Measurements from ENCODE around the gene APOE.
"Not testable (repeated sequence)": the region's sequence is repeated elsewhere in the genome, so short reads cannot be mapped to it uniquely, and the experiment has no call there.

Gene APOE

DNA sequence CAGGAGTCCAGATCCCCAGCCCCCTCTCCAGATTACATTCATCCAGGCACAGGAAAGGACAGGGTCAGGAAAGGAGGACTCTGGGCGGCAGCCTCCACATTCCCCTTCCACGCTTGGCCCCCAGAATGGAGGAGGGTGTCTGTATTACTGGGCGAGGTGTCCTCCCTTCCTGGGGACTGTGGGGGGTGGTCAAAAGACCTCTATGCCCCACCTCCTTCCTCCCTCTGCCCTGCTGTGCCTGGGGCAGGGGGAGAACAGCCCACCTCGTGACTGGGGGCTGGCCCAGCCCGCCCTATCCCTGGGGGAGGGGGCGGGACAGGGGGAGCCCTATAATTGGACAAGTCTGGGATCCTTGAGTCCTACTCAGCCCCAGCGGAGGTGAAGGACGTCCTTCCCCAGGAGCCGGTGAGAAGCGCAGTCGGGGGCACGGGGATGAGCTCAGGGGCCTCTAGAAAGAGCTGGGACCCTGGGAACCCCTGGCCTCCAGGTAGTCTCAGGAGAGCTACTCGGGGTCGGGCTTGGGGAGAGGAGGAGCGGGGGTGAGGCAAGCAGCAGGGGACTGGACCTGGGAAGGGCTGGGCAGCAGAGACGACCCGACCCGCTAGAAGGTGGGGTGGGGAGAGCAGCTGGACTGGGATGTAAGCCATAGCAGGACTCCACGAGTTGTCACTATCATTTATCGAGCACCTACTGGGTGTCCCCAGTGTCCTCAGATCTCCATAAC, at the start of gene APOE:
Gene APOE, plus strand, starts transcription at position 360 of the 724 bp plus-strand sequence. CDS start 829 bp downstream, outside the sequence.
- no peak for DNase-seq

- DNase-seq = no peak
Measured at GRCh38 chr19:44856421-44857083, 49.0 kb upstream of the APOE start.

- DNase-seq = no peak
Measured at GRCh38 chr19:44857837-44858236, 47.8 kb upstream of the APOE start.

GRCh38 chr19:44861576-44861975, 44.0 kb upstream of the APOE start:
- DNase-seq = not testable (repeated sequence)

GRCh38 chr19:44863990-44864389, 41.6 kb upstream of the APOE start:
- no peak for DNase-seq

DNA sequence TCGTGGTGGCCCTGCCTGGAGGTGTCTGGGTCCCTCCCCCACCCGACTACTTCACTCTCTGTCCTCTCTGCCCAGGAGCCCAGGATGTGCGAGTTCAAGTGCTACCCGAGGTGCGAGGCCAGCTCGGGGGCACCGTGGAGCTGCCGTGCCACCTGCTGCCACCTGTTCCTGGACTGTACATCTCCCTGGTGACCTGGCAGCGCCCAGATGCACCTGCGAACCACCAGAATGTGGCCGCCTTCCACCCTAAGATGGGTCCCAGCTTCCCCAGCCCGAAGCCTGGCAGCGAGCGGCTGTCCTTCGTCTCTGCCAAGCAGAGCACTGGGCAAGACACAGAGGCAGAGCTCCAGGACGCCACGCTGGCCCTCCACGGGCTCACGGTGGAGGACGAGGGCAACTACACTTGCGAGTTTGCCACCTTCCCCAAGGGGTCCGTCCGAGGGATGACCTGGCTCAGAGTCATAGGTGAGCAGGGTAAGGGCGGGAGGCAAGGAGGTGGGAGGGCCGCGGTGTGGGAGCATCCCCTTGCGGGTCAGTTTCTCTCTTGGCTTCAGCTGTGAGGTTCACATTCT, 40.3 kb upstream of the APOE start:
- DNase-seq = no peak

- DNase-seq = no peak
Measured at GRCh38 chr19:44866664-44867063, 38.9 kb upstream of the APOE start.

GRCh38 chr19:44867578-44867977, 38.0 kb upstream of the APOE start:
- no peak for DNase-seq

- no peak for DNase-seq
Measured at GRCh38 chr19:44869733-44870470, 35.7 kb upstream of the APOE start.

DNA sequence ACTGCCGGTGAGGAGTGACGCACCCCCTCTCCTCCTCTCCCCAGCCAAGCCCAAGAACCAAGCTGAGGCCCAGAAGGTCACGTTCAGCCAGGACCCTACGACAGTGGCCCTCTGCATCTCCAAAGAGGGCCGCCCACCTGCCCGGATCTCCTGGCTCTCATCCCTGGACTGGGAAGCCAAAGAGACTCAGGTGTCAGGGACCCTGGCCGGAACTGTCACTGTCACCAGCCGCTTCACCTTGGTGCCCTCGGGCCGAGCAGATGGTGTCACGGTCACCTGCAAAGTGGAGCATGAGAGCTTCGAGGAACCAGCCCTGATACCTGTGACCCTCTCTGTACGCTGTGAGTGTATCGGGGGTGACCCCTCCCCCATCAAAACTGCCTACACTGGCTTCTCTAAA, 33.8 kb upstream of the APOE start:
- no peak for DNase-seq

DNA sequence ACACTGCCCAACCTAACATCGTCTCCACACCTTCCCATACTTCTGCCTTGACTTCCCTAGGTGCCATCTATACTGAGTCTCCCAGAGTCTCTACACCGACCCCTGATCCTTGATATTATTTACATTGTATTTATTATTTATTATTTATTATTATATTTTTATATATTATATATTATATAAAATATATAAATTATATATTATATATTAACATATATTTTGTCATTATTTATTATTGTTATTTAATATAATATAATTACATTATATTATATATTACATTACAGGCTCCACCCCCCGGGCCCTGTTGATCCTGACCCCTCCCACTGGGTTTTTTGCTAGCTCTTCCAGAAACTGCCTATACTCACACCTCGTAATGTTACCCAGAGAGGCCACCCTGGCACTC, 32.9 kb upstream of the APOE start:
- DNase-seq = no peak

DNA sequence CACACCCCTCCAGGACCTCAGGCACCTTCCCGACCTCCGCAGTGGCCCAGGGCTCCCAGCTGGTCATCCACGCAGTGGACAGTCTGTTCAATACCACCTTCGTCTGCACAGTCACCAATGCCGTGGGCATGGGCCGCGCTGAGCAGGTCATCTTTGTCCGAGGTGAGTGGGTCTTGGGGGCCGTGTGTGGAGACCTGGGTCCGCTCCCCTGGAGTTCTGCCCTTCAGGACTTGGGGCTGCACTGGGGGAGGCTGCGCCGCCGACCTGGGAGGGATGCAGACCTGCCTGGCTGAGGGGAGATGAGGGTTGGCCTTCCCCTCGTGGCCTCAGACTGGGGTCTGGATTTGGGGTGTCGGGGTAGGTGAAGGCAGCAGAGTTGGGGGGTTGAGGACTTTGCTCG, 31.3 kb upstream of the APOE start:
- DNase-seq = no peak

DNA sequence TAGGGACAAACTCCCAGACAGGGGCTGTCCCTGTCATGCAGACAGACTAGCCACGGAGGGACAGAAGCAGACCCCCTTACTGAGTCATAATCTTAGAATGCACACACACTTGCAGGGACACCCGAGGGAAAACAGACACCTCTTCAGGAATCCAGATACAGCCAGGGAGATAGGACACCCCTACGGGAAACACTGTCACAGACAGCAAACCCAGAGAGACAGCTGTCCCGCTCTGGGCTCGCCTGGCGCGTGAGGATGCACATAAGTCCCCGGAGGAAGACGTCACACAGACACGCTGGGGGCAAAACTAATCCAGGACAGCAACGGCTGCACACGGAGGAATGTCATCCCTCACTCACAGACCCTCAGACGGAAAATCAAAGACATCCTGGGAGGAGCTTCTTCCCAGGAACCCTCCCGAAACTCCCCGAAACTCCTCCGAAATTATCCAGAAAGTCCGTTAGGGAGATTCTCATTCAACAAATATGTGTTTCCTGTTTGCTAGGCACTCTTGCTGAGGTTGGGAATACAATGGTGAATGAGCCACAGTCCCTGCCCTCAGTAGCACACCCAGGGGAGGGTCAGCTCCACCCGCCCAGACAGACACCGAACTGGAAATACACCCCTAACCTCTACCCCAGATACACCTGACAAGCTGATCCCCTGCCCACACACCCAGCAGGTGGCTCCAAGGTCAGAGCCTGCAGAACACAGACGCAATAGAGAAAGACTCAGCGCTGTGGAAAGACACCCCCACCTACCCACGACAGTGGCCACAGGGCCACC, 29.7 kb upstream of the APOE start:
- DNase-seq = no peak

- DNase-seq = no peak
Measured at GRCh38 chr19:44876930-44877535, 28.6 kb upstream of the APOE start.

GRCh38 chr19:44878120-44878865, 27.3 kb upstream of the APOE start:
- no peak for DNase-seq

DNA sequence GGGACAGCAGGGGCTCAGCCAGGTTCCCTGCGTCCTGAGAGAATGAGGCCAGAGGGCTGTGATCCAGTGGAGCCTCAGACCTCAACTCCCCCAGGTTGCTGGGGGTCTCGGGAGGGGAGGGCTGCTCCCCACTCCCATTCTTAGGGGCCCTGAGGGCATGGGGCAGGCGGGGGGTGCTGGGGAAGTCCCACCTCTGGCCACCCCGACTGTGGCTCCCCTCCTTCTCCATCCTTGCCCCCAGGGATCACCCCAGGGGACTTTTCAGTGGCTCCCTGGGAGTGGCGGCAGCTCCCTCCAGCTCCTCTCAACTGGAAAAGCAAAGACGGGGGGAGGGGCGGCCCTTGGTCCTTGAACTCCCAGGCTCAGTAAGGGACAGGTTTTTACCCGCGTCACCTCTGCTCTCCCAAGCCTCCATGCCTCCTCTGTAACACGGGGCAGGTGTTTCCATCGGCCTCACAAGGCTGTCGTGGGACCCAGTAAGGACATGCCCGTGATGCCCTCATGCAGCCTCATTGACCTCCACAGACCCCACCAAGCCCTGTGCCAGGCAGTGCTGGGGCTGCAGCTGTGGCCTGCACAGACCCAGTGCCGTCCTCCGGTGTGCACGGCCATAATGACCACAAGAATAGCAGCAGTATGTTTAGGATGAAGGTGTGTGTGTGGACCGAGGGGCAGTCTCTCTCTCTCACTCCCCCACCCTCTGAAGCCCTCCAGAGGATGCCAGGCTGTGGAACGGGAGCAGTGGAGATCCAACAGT, 26.1 kb upstream of the APOE start:
- no peak for DNase-seq

GRCh38 chr19:44882063-44882462, 23.5 kb upstream of the APOE start:
- no peak for DNase-seq

DNA sequence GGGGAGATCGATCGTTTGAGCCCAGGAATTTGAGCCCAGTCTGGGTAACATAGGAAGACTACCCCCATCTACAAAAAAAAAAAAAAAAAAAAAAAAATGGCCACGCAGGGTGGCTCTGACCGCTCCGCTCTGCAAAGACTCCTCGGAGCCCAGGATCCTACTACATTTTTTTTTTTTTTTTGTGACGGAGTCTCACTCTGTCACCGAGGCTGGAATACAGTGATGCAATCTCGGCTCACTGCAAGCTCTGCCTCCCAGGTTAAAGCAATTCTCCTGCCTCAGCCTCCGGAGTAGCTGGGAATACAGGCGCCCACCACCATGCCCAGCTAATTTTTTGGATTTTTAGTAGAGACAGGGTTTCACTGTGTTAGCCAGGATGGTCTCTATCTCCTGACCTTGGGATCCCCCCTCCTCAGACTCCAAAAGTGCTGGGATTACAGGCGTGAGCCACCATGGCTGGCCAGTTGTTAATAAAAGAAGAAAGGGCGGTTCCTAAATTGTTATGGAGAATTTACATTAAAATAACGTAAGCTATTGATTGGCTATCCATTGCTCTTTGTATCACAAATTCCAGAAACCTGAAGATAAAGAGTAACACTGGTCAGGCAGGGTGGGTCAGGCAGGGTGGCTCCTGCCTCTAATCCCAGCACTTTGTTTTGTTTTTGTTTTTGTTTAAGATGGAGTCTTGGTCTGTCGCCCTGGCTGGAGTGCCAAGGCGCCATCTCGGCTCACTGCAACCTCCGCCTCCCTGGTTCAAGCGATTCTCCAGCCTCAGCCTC, 22.8 kb upstream of the APOE start:
- DNase-seq = not testable (repeated sequence)

GRCh38 chr19:44883922-44884321, 21.7 kb upstream of the APOE start:
- no peak for DNase-seq

DNA sequence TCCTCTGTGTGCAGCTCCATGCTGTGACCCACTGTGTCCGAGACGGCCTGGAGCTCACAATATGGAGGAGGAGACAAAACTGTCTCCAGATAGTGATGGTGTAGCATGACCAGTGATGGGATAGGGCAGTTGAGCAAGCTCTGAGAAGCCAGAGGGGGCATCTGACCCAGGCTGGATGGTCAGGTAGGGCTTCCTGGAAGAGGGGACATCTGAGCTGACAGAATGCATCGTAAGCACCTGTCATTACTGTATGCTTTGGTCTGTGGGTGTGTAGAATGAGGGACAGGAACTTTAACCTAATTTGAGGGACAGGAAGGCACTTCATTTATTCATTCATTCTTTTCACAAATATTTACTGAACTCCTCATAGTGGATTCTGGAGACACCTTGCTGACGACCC, 21.0 kb upstream of the APOE start:
- DNase-seq = no peak

All from NCI-H2081 treated with DMSO at 0.1 percent for 48 hours (cell line).